Liver (tissue), 3 donors: ENCODE measurements around the gene PHF2.

Experiments used
- CTCF ChIP-seq: fragments of 150-350 bp; IDR thresholded peaks from 2 replicates; pipeline ENCODE4 v1.5.1; 2017; ENCODE audit warnings: improper control_type of control experiment, low read depth, low read length; ENCODE audit not compliant: missing input control
- FOXA1 ChIP-seq: IDR thresholded peaks from 2 replicates; pipeline ENCODE4 v1.6.1; 2016; ENCODE audit warnings: antibody characterized with exemption
- RAD21 ChIP-seq, 2 donors: IDR thresholded peaks; 2 replicates each; pipeline ENCODE4 v1.6.1; 2016; ENCODE audit warnings: antibody characterized with exemption in 2 of 2, mild to moderate bottlenecking in 2 of 2
- REST ChIP-seq: IDR thresholded peaks from 2 replicates; pipeline ENCODE4 v1.6.1; 2016; ENCODE audit warnings: antibody characterized with exemption, mild to moderate bottlenecking
- SP1 ChIP-seq: IDR thresholded peaks from 2 replicates; pipeline ENCODE4 v1.6.1; 2018; ENCODE audit warnings: antibody characterized with exemption, mild to moderate bottlenecking
- TAF1 ChIP-seq: conservative IDR thresholded peaks from 2 replicates; pipeline ENCODE4 v1.6.1; 2016; ENCODE audit warnings: antibody characterized with exemption, mild to moderate bottlenecking
- YY1 ChIP-seq: IDR thresholded peaks from 2 replicates; pipeline ENCODE4 v1.6.1; 2016; ENCODE audit warnings: antibody characterized with exemption, mild to moderate bottlenecking
- donor health status: healthy.
- donor health status: healthy.

GRCh38 chr9:93592008-93592642 is 15.7 kb downstream of the PHF2 start:
- TF ChIP-seq YY1 (no peak), REST (no peak), CTCF (no peak), TAF1 (no peak), FOXA1 (no peak), RAD21 (IDR thresholded peaks at IDR 0.05) (no peak), SP1 (no peak)
